ENCODE results near the gene COA3.

GRCh38 chr17:42772945-42773289, 25.6 kb downstream of the COA3 start:
- TF ChIP-seq CTCF (IDR thresholded peaks at IDR 0.05) (no peak), RCOR1 (IDR thresholded peaks at IDR 0.05; ENCODE audit: low read length) (no peak), EZH2phosphoT487 (IDR thresholded peaks at IDR 0.05; ENCODE audit: borderline replicate concordance, low read depth) (no peak)

Data from SK-N-SH (cell line).